WTC11 (cell line): Measurements from ENCODE around the gene CPNE1.

Experiments used
- ATF3 ChIP-seq: sonication (generic); formaldehyde crosslinking; conservative IDR thresholded peaks from 2 replicates; pipeline ENCODE4 v1.8.1; 2022; ENCODE audit warnings: mild to moderate bottlenecking, missing genetic modification reagents
- CTCF ChIP-seq: fragments of 200-600 bp; IDR thresholded peaks from 2 replicates; pipeline ENCODE4 v1.8.0; 2022; ENCODE audit warnings: antibody characterized with exemption
- FOXJ3 ChIP-seq: sonication (generic); formaldehyde crosslinking; IDR thresholded peaks from 2 replicates; pipeline ENCODE4 v1.9.0; 2021; ENCODE audit warnings: missing genetic modification reagents, mild to moderate bottlenecking, borderline replicate concordance
- GABPB1 ChIP-seq: sonication (generic); formaldehyde crosslinking; IDR thresholded peaks from 2 replicates; pipeline ENCODE4 v1.8.1; 2023; ENCODE audit warnings: mild to moderate bottlenecking, missing genetic modification reagents
- JUN ChIP-seq: sonication (generic); formaldehyde crosslinking; IDR thresholded peaks from 2 replicates; pipeline ENCODE4 v1.8.0; 2023; ENCODE audit warnings: mild to moderate bottlenecking, missing genetic modification reagents
- TCF7 ChIP-seq: sonication (generic); formaldehyde crosslinking; IDR thresholded peaks from 2 replicates; pipeline ENCODE4 v1.8.0; 2022; ENCODE audit warnings: mild to moderate bottlenecking, low read depth, missing genetic modification reagents, moderate library complexity
- TP53 ChIP-seq: sonication (generic); formaldehyde crosslinking; IDR thresholded peaks from 2 replicates; pipeline ENCODE4 v1.8.1; 2023; ENCODE audit warnings: mild to moderate bottlenecking, missing genetic modification reagents
- USF2 ChIP-seq: sonication (generic); formaldehyde crosslinking; IDR thresholded peaks from 2 replicates; pipeline ENCODE4 v1.8.1; 2023; ENCODE audit warnings: mild to moderate bottlenecking, missing genetic modification reagents, moderate library complexity
- ZBTB43 ChIP-seq: sonication (generic); formaldehyde crosslinking; IDR thresholded peaks from 2 replicates; pipeline ENCODE4 v1.8.1; 2023; ENCODE audit warnings: mild to moderate bottlenecking, missing genetic modification reagents
- ZNF263 ChIP-seq: sonication (generic); formaldehyde crosslinking; IDR thresholded peaks from 2 replicates; pipeline ENCODE4 v1.8.1; 2022; ENCODE audit warnings: low read depth, mild to moderate bottlenecking, moderate library complexity, missing genetic modification reagents

- TF ChIP-seq CTCF (no peak), FOXJ3 (no peak), GABPB1 (CRISPR knock-in tag) (no peak), ZNF263 (no peak), ATF3 (CRISPR knock-in tag) (no peak), JUN (CRISPR knock-in tag) (no peak), USF2 (no peak), TCF7 (CRISPR knock-in tag) (no peak), TP53 (no peak), ZBTB43 (CRISPR knock-in tag) (no peak)
Observed at GRCh38 chr20:35620818-35621559, 43.7 kb downstream of the CPNE1 start.
